WTC11 (cell line): ENCODE results near the gene RNF11. TPM values are rescaled to one million over a fixed set of nuclear protein-coding genes. Genes with fewer than 3 reads are reported as not detected.

Source experiments
- ATAC-seq: fragments of 200-7000 bp; cut with Tn5 transposase; 2 replicates; pipeline ENCODE4 v1.10.0; 2021; ENCODE audit warnings: mild to moderate bottlenecking, moderate library complexity
- CTCF ChIA-PET: fragments of 300-600 bp; sonication (Branson Sonifier 250); formaldehyde crosslinking; loops from one replicate; lab custom pipeline; 2021; ENCODE audit warnings: antibody characterized with exemption; lab: Charles Lee
- POLR2A ChIA-PET: fragments of 350-600 bp; sonication (Branson Sonifier 250); formaldehyde crosslinking; loops from one replicate; lab custom pipeline; 2021; ENCODE audit warnings: antibody characterized with exemption; lab: Charles Lee
- DNase-seq: peaks from one replicate; pipeline ENCODE4 v3.0.0; 2021; ENCODE audit warnings: low spot score
- H3K27ac Mint-ChIP-seq: 2 replicates; pipeline ENCODE4 v1.8.0; 2021; ENCODE audit warnings: mixed read lengths
- H3K27me3 Mint-ChIP-seq: 2 replicates; pipeline ENCODE4 v1.8.0; 2021; ENCODE audit warnings: low read depth, mild to moderate bottlenecking, moderate library complexity, mixed read lengths
- H3K36me3 Mint-ChIP-seq: 2 replicates; pipeline ENCODE4 v1.8.0; 2021; ENCODE audit warnings: mixed read lengths
- H3K4me1 Mint-ChIP-seq: 2 replicates; pipeline ENCODE4 v1.8.0; 2022; ENCODE audit warnings: mixed read lengths
- H3K4me3 Mint-ChIP-seq: 2 replicates; pipeline ENCODE4 v1.8.0; 2021; ENCODE audit warnings: mild to moderate bottlenecking, moderate library complexity, mixed read lengths
- H3K9me3 Mint-ChIP-seq: 2 replicates; pipeline ENCODE4 v1.8.0; 2021; ENCODE audit warnings: mixed read lengths
- ARID4B ChIP-seq: sonication (generic); formaldehyde crosslinking; IDR thresholded peaks from 2 replicates; pipeline ENCODE4 v1.8.0; 2023; ENCODE audit warnings: missing genetic modification reagents, mild to moderate bottlenecking, borderline replicate concordance
- ATF1 ChIP-seq: sonication (generic); formaldehyde crosslinking; IDR thresholded peaks from 2 replicates; pipeline ENCODE4 v1.8.1; 2023; ENCODE audit warnings: mild to moderate bottlenecking, moderate library complexity, missing genetic modification reagents
- ATF3 ChIP-seq: sonication (generic); formaldehyde crosslinking; conservative IDR thresholded peaks from 2 replicates; pipeline ENCODE4 v1.8.1; 2022; ENCODE audit warnings: mild to moderate bottlenecking, missing genetic modification reagents
- CREM ChIP-seq: sonication (generic); formaldehyde crosslinking; IDR thresholded peaks from 2 replicates; pipeline ENCODE4 v1.8.1; 2022; ENCODE audit warnings: mild to moderate bottlenecking, missing genetic modification reagents, moderate library complexity
- ETV6 ChIP-seq: sonication (generic); formaldehyde crosslinking; IDR thresholded peaks from 2 replicates; pipeline ENCODE4 v1.8.1; 2022; ENCODE audit warnings: mild to moderate bottlenecking, missing genetic modification reagents
- GRHL2 ChIP-seq: fragments of 250-450 bp; sonication (Bioruptor Pico); IDR thresholded peaks from 2 replicates; pipeline ENCODE4 v1.8.0; 2022; ENCODE audit warnings: mild to moderate bottlenecking, moderate library complexity; ENCODE audit not compliant: insufficient replicate concordance, severe bottlenecking
- JAZF1 ChIP-seq: fragments of 250-450 bp; sonication (Bioruptor Pico); IDR thresholded peaks from 2 replicates; pipeline ENCODE4 v1.9.0; 2021; ENCODE audit warnings: moderate library complexity, mild to moderate bottlenecking, inconsistent platforms
- NFATC4 ChIP-seq: fragments of 250-450 bp; sonication (Bioruptor Pico); IDR thresholded peaks from 2 replicates; pipeline ENCODE4 v1.9.0; 2021; ENCODE audit warnings: mild to moderate bottlenecking
- NR3C1 ChIP-seq: sonication (generic); formaldehyde crosslinking; conservative IDR thresholded peaks from 2 replicates; pipeline ENCODE4 v1.8.1; 2023; ENCODE audit warnings: low read depth, mild to moderate bottlenecking, missing genetic modification reagents
- PRRX2 ChIP-seq: fragments of 250-450 bp; sonication (Bioruptor Pico); IDR thresholded peaks from 2 replicates; pipeline ENCODE4 v1.8.0; 2021; ENCODE audit warnings: mild to moderate bottlenecking
- SOX15 ChIP-seq: fragments of 250-450 bp; sonication (Bioruptor Pico); IDR thresholded peaks from 2 replicates; pipeline ENCODE4 v1.9.0; 2021; ENCODE audit warnings: mild to moderate bottlenecking
- TCF7 ChIP-seq: sonication (generic); formaldehyde crosslinking; IDR thresholded peaks from 2 replicates; pipeline ENCODE4 v1.8.0; 2022; ENCODE audit warnings: mild to moderate bottlenecking, low read depth, missing genetic modification reagents, moderate library complexity
- TP53 ChIP-seq: sonication (generic); formaldehyde crosslinking; IDR thresholded peaks from 2 replicates; pipeline ENCODE4 v1.8.1; 2023; ENCODE audit warnings: mild to moderate bottlenecking, missing genetic modification reagents
- ZBTB43 ChIP-seq: sonication (generic); formaldehyde crosslinking; IDR thresholded peaks from 2 replicates; pipeline ENCODE4 v1.8.1; 2023; ENCODE audit warnings: mild to moderate bottlenecking, missing genetic modification reagents
- ZNF138 ChIP-seq: sonication (generic); formaldehyde crosslinking; conservative IDR thresholded peaks from 2 replicates; pipeline ENCODE4 v1.8.1; 2022; ENCODE audit warnings: mild to moderate bottlenecking, moderate library complexity, missing genetic modification reagents
- ZNF423 ChIP-seq: fragments of 250-450 bp; sonication (Bioruptor Pico); IDR thresholded peaks from 2 replicates; pipeline ENCODE4 v2.1.2; 2022; ENCODE audit warnings: mild to moderate bottlenecking, moderate library complexity
- total RNA-seq: library from RNA; stranded (reverse); gene quantifications from 3 replicates; pipeline ENCODE4 v1.2.3, GENCODE V29; 2021
- TF ChIP-seq, protein P1 (sequence below): fragments of 200-600 bp; IDR thresholded peaks from 2 replicates; pipeline ENCODE4 v1.8.0; 2022; ENCODE audit warnings: antibody characterized with exemption
- TF ChIP-seq, protein P2 (sequence below): sonication (generic); formaldehyde crosslinking; IDR thresholded peaks from 2 replicates; pipeline ENCODE4 v1.8.0; 2023; ENCODE audit warnings: mild to moderate bottlenecking, missing genetic modification reagents
- TF ChIP-seq, protein P3 (sequence below): fragments of 250-450 bp; sonication (Bioruptor Pico); IDR thresholded peaks from 2 replicates; pipeline ENCODE4 v1.9.0; 2021; ENCODE audit warnings: moderate library complexity, mild to moderate bottlenecking, inconsistent platforms, borderline replicate concordance
- TF ChIP-seq, protein P4 (sequence below): sonication (generic); formaldehyde crosslinking; IDR thresholded peaks from 2 replicates; pipeline ENCODE4 v1.8.1; 2022; ENCODE audit warnings: low read depth, mild to moderate bottlenecking, moderate library complexity, missing genetic modification reagents, borderline replicate concordance

RNF11 gene
- total RNA-seq, 1 experiment from 2014 or later = 46.1 TPM

DNA sequence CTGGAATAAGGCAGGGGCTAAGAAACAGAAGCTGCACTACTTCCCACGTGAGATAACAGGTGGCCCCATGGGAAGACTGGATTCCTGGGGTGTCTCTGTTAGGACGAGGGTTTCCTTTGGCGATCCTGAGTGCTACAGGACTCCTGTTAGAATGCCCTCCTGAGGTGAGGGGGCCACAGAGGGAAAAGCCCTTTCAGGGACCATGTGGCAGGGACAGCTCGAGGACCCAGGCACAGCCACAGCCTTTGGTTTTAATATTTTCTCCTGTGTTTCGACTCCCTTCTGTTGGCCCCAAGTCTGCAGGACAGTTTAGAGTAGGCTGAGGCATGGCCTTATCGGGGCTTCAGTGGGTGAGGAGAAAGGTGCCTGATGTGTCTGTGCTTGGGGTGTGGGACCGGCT, 81.7 kb downstream of the RNF11 start:
- CTCF ChIA-PET = interaction anchor here (1.3 to 2.1 kb wide), 2 partner anchors 21 to 28 kb away, joined by 4 to 9 read pairs; no protein-coding TSS in a partner anchor
- Mint-ChIP-seq H3K4me1 (peaks cover 14% of the 10 kb centered on the region), H3K4me3 (no peak overlapping the region)
- TF ChIP-seq ATF3 (CRISPR knock-in tag) (no peak), PRRX2 (CRISPR knock-in tag) (no peak), TCF7 (CRISPR knock-in tag) (no peak), SOX15 (CRISPR knock-in tag) (no peak), ATF1 (CRISPR knock-in tag) (no peak), ZNF423 (CRISPR knock-in tag) (no peak), NFATC4 (no peak), GRHL2 (no peak), TP53 (no peak), ZNF138 (no peak), JAZF1 (no peak), CREM (CRISPR knock-in tag) (no peak), ETV6 (no peak), ARID4B (no peak), NR3C1 (CRISPR knock-in tag) (no peak), ZBTB43 (CRISPR knock-in tag) (no peak)
- TF ChIP-seq, protein P1, sequence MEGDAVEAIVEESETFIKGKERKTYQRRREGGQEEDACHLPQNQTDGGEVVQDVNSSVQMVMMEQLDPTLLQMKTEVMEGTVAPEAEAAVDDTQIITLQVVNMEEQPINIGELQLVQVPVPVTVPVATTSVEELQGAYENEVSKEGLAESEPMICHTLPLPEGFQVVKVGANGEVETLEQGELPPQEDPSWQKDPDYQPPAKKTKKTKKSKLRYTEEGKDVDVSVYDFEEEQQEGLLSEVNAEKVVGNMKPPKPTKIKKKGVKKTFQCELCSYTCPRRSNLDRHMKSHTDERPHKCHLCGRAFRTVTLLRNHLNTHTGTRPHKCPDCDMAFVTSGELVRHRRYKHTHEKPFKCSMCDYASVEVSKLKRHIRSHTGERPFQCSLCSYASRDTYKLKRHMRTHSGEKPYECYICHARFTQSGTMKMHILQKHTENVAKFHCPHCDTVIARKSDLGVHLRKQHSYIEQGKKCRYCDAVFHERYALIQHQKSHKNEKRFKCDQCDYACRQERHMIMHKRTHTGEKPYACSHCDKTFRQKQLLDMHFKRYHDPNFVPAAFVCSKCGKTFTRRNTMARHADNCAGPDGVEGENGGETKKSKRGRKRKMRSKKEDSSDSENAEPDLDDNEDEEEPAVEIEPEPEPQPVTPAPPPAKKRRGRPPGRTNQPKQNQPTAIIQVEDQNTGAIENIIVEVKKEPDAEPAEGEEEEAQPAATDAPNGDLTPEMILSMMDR = no peak
- TF ChIP-seq, protein P2, sequence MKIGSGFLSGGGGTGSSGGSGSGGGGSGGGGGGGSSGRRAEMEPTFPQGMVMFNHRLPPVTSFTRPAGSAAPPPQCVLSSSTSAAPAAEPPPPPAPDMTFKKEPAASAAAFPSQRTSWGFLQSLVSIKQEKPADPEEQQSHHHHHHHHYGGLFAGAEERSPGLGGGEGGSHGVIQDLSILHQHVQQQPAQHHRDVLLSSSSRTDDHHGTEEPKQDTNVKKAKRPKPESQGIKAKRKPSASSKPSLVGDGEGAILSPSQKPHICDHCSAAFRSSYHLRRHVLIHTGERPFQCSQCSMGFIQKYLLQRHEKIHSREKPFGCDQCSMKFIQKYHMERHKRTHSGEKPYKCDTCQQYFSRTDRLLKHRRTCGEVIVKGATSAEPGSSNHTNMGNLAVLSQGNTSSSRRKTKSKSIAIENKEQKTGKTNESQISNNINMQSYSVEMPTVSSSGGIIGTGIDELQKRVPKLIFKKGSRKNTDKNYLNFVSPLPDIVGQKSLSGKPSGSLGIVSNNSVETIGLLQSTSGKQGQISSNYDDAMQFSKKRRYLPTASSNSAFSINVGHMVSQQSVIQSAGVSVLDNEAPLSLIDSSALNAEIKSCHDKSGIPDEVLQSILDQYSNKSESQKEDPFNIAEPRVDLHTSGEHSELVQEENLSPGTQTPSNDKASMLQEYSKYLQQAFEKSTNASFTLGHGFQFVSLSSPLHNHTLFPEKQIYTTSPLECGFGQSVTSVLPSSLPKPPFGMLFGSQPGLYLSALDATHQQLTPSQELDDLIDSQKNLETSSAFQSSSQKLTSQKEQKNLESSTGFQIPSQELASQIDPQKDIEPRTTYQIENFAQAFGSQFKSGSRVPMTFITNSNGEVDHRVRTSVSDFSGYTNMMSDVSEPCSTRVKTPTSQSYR (CRISPR knock-in tag) = no peak
- TF ChIP-seq, protein P3, sequence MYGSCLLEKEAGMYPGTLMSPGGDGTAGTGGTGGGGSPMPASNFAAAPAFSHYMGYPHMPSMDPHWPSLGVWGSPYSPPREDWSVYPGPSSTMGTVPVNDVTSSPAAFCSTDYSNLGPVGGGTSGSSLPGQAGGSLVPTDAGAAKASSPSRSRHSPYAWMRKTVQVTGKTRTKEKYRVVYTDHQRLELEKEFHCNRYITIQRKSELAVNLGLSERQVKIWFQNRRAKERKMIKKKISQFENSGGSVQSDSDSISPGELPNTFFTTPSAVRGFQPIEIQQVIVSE = no peak
- TF ChIP-seq, protein P4, sequence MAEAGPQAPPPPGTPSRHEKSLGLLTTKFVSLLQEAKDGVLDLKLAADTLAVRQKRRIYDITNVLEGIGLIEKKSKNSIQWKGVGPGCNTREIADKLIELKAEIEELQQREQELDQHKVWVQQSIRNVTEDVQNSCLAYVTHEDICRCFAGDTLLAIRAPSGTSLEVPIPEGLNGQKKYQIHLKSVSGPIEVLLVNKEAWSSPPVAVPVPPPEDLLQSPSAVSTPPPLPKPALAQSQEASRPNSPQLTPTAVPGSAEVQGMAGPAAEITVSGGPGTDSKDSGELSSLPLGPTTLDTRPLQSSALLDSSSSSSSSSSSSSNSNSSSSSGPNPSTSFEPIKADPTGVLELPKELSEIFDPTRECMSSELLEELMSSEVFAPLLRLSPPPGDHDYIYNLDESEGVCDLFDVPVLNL (CRISPR knock-in tag) = no peak
- TF ChIP-seq, all 79 proteins: peak for 0
- POLR2A ChIA-PET = no interaction called here
- H3K36me3 Mint-ChIP-seq = no peaks in the 10 kb centered on the region
- ATAC-seq (no peak), DNase-seq (no peak)
- H3K9me3 Mint-ChIP-seq = no peaks in the 10 kb centered on the region
- no peaks in the 10 kb centered on the region; the same call in 1 of the 2 replicates for H3K27me3 Mint-ChIP-seq
- no peak overlapping the region for H3K27ac Mint-ChIP-seq
